K562 (cell line): ENCODE data around the gene NKD1. TPM values are rescaled to one million over a fixed set of nuclear protein-coding genes. Genes with fewer than 3 reads are reported as not detected.

Experiments used
- ATAC-seq: fragments of 200-7000 bp; cut with Tn5 transposase; 3 replicates; pipeline ENCODE4 v1.9.1; 2020; ENCODE audit warnings: moderate library complexity
- BruUV-seq: library from RNA; stranded (reverse); fragments of 400-500 nt; replicated peaks from 2 replicates; lab custom pipeline; 2021; lab: Mats Ljungman, UMichigan
- CTCF ChIA-PET: fragments of 300-600 bp; formaldehyde crosslinking; extraction: SDS; loops from one replicate; lab custom pipeline; 2021; ENCODE audit warnings: low intra/inter-chr PET ratio; lab: Yijun Ruan, JAX
- POLR2A ChIA-PET: fragments of 300-600, 350-650 bp; sonication (Branson Sonifier 250); formaldehyde crosslinking; extraction: SDS; loops from one replicate; lab custom pipeline; 2021; ENCODE audit warnings: antibody characterized with exemption, inconsistent platforms; lab: Yijun Ruan, JAX
- DNase-seq, 4 experiments: peaks; one replicate each; pipeline versions ENCODE4 v3.0.0 to v3.0.0-alpha.2; 2011 to 2018; ENCODE audit warnings: low spot score in 3 of 4, mixed read lengths in 3 of 4; ENCODE audit errors: extremely low read depth in 1 of 4
- FAIRE-seq: peaks from 2 replicates; lab custom pipeline; 2011; peaks lifted over from hg19 to GRCh38; lab: Jason Lieb, UNC
- H2AFZ ChIP-seq: 2 replicates; pipeline ENCODE4 v1.6.0; 2011; ENCODE audit warnings: low read depth, low read length, control low read depth, inconsistent platforms
- H3K27ac ChIP-seq: fragments of 200-600 bp; 3 replicates; pipeline ENCODE4 v1.8.0; 2011; ENCODE audit warnings: low read depth, mild to moderate bottlenecking, control low read depth, inconsistent platforms, low read length, moderate library complexity, mixed read lengths; ENCODE audit errors: extremely low read depth
- H3K27me3 ChIP-seq, 2 experiments: fragments of 300-600 bp in 1 of 2; 2 replicates in 1 of 2; 3 replicates in 1 of 2; pipeline versions ENCODE4 v1.6.0 to v1.8.0; 2011; ENCODE audit warnings: inconsistent platforms in 2 of 2, low read length in 2 of 2, mild to moderate bottlenecking in 1 of 2, mixed read lengths in 1 of 2, moderate library complexity in 1 of 2; ENCODE audit not compliant: control insufficient read depth in 2 of 2, insufficient read depth in 2 of 2
- H3K36me3 ChIP-seq: fragments of 300-600 bp; 3 replicates; pipeline ENCODE4 v1.8.0; 2011; ENCODE audit warnings: mild to moderate bottlenecking, low read length, inconsistent platforms; ENCODE audit not compliant: control insufficient read depth, insufficient read depth
- H3K4me1 ChIP-seq, 2 experiments: fragments of 200-600 bp in 1 of 2; replicated peaks in 1 of 2; 2 replicates in 1 of 2; 3 replicates in 1 of 2; pipeline versions ENCODE4 v1.5.1 to v1.8.0; 2011; ENCODE audit warnings: inconsistent platforms in 2 of 2, low read length in 2 of 2, mild to moderate bottlenecking in 1 of 2, mixed read lengths in 1 of 2, moderate library complexity in 1 of 2; ENCODE audit not compliant: control insufficient read depth in 2 of 2, insufficient read depth in 2 of 2
- H3K4me2 ChIP-seq: 2 replicates; pipeline ENCODE4 v1.6.1; 2011; ENCODE audit warnings: low read length, control low read depth, inconsistent platforms, mixed read lengths; ENCODE audit not compliant: insufficient read depth
- H3K4me3 ChIP-seq: fragments of 200-600 bp; sonication (generic), shearing (Covaris generic); 2 replicates; pipeline ENCODE4 v1.5.1; 2016; ENCODE audit warnings: control low read depth, inconsistent platforms
- H3K79me2 ChIP-seq: fragments of 200-600 bp; 3 replicates; pipeline ENCODE4 v1.8.0; 2011; ENCODE audit warnings: low read length, inconsistent platforms; ENCODE audit not compliant: control insufficient read depth, insufficient read depth
- H3K9ac ChIP-seq, 2 experiments: 2 replicates each; pipeline versions ENCODE4 v1.6.0 to v1.6.1; 2011; ENCODE audit warnings: low read depth in 2 of 2, low read length in 2 of 2, control low read depth in 1 of 2, inconsistent platforms in 1 of 2, mild to moderate bottlenecking in 1 of 2, mixed read lengths in 1 of 2; ENCODE audit not compliant: insufficient read depth in 1 of 2
- H3K9me1 ChIP-seq: one replicate; pipeline ENCODE4 v1.6.0; 2011; ENCODE audit warnings: inconsistent platforms, mild to moderate bottlenecking, low read length, moderate library complexity; ENCODE audit not compliant: control insufficient read depth, insufficient read depth
- H3K9me3 ChIP-seq: replicated peaks from 2 replicates; pipeline ENCODE4 v1.5.1; 2011; ENCODE audit warnings: low read depth, low read length, inconsistent platforms; ENCODE audit not compliant: control insufficient read depth, insufficient read depth
- H4K20me1 ChIP-seq: replicated peaks from 2 replicates; pipeline ENCODE4 v1.6.1; 2011; ENCODE audit warnings: low read length, inconsistent platforms, mixed read lengths; ENCODE audit not compliant: control insufficient read depth, insufficient read depth
- CBFB ChIP-seq: sonication (generic); formaldehyde crosslinking; IDR thresholded peaks from 2 replicates; pipeline ENCODE4 v1.4.0; 2020; ENCODE audit warnings: mild to moderate bottlenecking, missing genetic modification reagents
- DACH1 ChIP-seq: fragments of 450-650 bp; IDR thresholded peaks from 2 replicates; pipeline ENCODE4 v1.6.1; 2018; ENCODE audit not compliant: partially characterized antibody
- GTF2F1 ChIP-seq: IDR thresholded peaks from 2 replicates; pipeline ENCODE4 v1.6.1; 2011; ENCODE audit warnings: low read depth, low read length, improper control_type of control experiment
- KDM1A ChIP-seq, 2 experiments: fragments of 450-650 bp; IDR thresholded peaks; 2 replicates each; pipeline ENCODE4 v1.6.1; 2016; ENCODE audit warnings: mild to moderate bottlenecking in 2 of 2
- NBN ChIP-seq: fragments of 450-650 bp; IDR thresholded peaks from 2 replicates; pipeline ENCODE4 v1.6.1; 2016; ENCODE audit warnings: low read depth, mild to moderate bottlenecking
- POLR2G ChIP-seq: fragments of 200-400 bp; formaldehyde crosslinking; IDR thresholded peaks from 2 replicates; pipeline ENCODE4 v1.6.1; 2017; ENCODE audit warnings: low read depth, mild to moderate bottlenecking, antibody characterized with exemption, low read length, moderate library complexity
- SRSF3 ChIP-seq: fragments of 200-400 bp; formaldehyde crosslinking; IDR thresholded peaks from 2 replicates; pipeline ENCODE4 v1.6.1; 2016; ENCODE audit warnings: mild to moderate bottlenecking, low read length, moderate library complexity; ENCODE audit not compliant: insufficient read depth
- ZNF197 ChIP-seq: fragments of 200-800 bp; sonication (Bioruptor generic); IDR thresholded peaks from 2 replicates; pipeline ENCODE4 v1.6.1; 2016; ENCODE audit warnings: low read depth, missing genetic modification characterization, missing compliant biosample characterization
- ZNF717 ChIP-seq: fragments of 250-450 bp; sonication (Bioruptor Pico); IDR thresholded peaks from 2 replicates; pipeline ENCODE4 v1.5.0; 2021
- WGBS: fragments of 100-300 bp; shearing (Covaris generic); methylation state at CpG from one replicate; pipeline ENCODE4 v1.1.6; 2016; ENCODE audit warnings: low coverage, mixed read lengths; ENCODE audit not compliant: insufficient coverage; ENCODE audit errors: missing lambda C conversion rate; 5-methylcytosine and 5-hydroxymethylcytosine counted together
- in situ Hi-C: fragments of 300-500 bp; cut with MboI; formaldehyde crosslinking; loops from 4 replicates; pipeline ENCODE4 v1.15.0; 2018; ENCODE audit warnings: inconsistent platforms, mixed read lengths
- intact Hi-C: fragments of 100-400 bp; cut with micrococcal nuclease; formaldehyde crosslinking; loops from 2 replicates; pipeline ENCODE4 v1.14.2; 2022
- polyA plus RNA-seq, 8 experiments: library from polyadenylated mRNA; depleted of rRNA in 4 of 8; stranded (reverse) in 5 of 8; unstranded in 3 of 8; fragments of >200 nt; fragmentation: Nextera tagmentation in 2 of 8; fragmentation: Illumina TruSeq in 1 of 8; extraction: Ambion mirVana in 2 of 8; extraction: Trizol in 1 of 8; gene quantifications; 2 replicates each; pipeline versions ENCODE4 v1.2.1 to v1.2.3, GENCODE V29; 2011 to 2014; ENCODE audit warnings: inconsistent platforms in 1 of 8, missing spikeins in 1 of 8
- total RNA-seq, 7 experiments: library from RNA; depleted of rRNA in 6 of 7; stranded (reverse); fragments of >200 nt in 6 of 7; fragmentation: Illumina TruSeq in 2 of 7; extraction: Trizol in 2 of 7; gene quantifications; 2 replicates each; pipeline versions ENCODE4 v1.2.1 to v1.2.3, GENCODE V29; 2011 to 2021; ENCODE audit warnings: low replicate concordance in 1 of 7
- TF ChIP-seq, protein P1 (sequence below): sonication (generic); formaldehyde crosslinking; IDR thresholded peaks from 2 replicates; pipeline ENCODE4 v1.8.0; 2023; ENCODE audit warnings: mild to moderate bottlenecking, missing genetic modification reagents
- TF ChIP-seq, protein P2 (sequence below): fragments of 450-650 bp; IDR thresholded peaks from 2 replicates; pipeline ENCODE4 v1.6.1; 2017; ENCODE audit warnings: antibody characterized with exemption
- TF ChIP-seq, protein P3 (sequence below): fragments of 250-450 bp; sonication (Bioruptor Pico); IDR thresholded peaks from 2 replicates; pipeline ENCODE4 v1.8.0; 2022; ENCODE audit warnings: moderate library complexity, mild to moderate bottlenecking, inconsistent platforms
- TF ChIP-seq, protein P4 (sequence below): sonication (generic); formaldehyde crosslinking; IDR thresholded peaks from 2 replicates; pipeline ENCODE4 v1.4.0; 2020; ENCODE audit warnings: mild to moderate bottlenecking, missing genetic modification reagents

NKD1 gene
- total and polyA plus RNA-seq, 9 of the 15 experiments (the other 6 are each of a cell fraction or from before 2014, with no cell fraction given), result under 0.01 to 0.24 (median 0.04) TPM; not detected in 2

DNA sequence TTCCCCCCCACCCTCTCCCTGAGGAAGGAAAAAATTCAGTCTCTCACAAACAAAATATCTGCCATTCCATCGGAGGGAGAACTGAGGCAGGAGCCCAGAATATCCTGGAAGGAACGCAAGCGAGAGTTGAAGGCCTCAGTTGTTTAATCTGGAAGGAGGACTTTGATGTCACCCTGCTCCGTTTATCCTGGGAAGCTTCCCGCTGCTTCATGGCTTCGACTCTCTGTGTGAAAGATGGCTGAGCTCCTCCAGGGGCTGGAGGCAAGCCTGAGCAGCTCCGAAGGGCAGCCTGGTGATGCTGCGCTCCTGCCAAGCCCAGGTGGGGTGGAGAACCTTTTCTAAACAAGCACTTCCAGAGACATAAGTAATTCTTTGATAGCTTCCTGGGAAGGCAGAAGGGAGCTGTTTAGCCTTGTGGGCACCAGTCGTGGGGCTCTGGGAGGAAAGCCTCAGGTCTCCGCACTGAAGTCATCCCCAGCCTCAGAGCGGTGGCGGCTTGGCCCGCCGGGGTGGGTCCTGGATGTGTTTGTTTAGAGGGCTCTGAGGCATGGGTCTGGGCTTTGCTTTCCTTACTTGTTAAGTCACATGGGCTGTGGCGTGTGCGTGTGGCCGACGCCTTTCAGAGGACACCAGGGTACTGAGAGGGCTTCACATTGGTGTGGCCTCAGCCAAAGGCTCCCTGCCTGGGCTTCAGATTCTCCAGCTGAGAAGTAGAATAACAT lies 7.9 kb downstream of the NKD1 start:
- Histone ChIP-seq H3K4me1 (no peaks in the 10 kb centered on the region), H4K20me1 (no peaks in the 10 kb centered on the region; the same call in 1 of the 2 replicates), H3K9me3 (no peaks in the 10 kb centered on the region), H2AFZ (no peak overlapping the region), H3K9me1 (no peaks in the 10 kb centered on the region), H3K4me2 (no peak overlapping the region), H3K4me3 (no peak overlapping the region), H3K36me3 (no peaks in the 10 kb centered on the region), H3K9ac (no peak overlapping the region), H3K27ac (no peak overlapping the region), H3K79me2 (no peaks in the 10 kb centered on the region), H3K27me3 (peaks cover 3 to 36% of the 10 kb centered on the region in 2 experiments; a peak in 3 of 5 replicates)
- DNase-seq (no peak), FAIRE-seq (no peak), ATAC-seq (no peak)
- ChIA-PET POLR2A (no interaction called here), CTCF (no interaction called here)
- in situ Hi-C loops (no loop called here), intact Hi-C loops (no loop called here)
- no TSS peak for BruUV-seq
- TF ChIP-seq ZNF197 (CRISPR knock-in tag), result no peak
- TF ChIP-seq GTF2F1, result no peak
- TF ChIP-seq, protein P1, sequence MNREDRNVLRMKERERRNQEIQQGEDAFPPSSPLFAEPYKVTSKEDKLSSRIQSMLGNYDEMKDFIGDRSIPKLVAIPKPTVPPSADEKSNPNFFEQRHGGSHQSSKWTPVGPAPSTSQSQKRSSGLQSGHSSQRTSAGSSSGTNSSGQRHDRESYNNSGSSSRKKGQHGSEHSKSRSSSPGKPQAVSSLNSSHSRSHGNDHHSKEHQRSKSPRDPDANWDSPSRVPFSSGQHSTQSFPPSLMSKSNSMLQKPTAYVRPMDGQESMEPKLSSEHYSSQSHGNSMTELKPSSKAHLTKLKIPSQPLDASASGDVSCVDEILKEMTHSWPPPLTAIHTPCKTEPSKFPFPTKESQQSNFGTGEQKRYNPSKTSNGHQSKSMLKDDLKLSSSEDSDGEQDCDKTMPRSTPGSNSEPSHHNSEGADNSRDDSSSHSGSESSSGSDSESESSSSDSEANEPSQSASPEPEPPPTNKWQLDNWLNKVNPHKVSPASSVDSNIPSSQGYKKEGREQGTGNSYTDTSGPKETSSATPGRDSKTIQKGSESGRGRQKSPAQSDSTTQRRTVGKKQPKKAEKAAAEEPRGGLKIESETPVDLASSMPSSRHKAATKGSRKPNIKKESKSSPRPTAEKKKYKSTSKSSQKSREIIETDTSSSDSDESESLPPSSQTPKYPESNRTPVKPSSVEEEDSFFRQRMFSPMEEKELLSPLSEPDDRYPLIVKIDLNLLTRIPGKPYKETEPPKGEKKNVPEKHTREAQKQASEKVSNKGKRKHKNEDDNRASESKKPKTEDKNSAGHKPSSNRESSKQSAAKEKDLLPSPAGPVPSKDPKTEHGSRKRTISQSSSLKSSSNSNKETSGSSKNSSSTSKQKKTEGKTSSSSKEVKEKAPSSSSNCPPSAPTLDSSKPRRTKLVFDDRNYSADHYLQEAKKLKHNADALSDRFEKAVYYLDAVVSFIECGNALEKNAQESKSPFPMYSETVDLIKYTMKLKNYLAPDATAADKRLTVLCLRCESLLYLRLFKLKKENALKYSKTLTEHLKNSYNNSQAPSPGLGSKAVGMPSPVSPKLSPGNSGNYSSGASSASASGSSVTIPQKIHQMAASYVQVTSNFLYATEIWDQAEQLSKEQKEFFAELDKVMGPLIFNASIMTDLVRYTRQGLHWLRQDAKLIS (CRISPR knock-in tag), result no peak
- no peak for TF ChIP-seq KDM1A (IDR thresholded peaks at IDR 0.05)
- no peak for TF ChIP-seq ZNF717 (CRISPR knock-in tag)
- no peak for TF ChIP-seq NBN
- TF ChIP-seq, protein P2, sequence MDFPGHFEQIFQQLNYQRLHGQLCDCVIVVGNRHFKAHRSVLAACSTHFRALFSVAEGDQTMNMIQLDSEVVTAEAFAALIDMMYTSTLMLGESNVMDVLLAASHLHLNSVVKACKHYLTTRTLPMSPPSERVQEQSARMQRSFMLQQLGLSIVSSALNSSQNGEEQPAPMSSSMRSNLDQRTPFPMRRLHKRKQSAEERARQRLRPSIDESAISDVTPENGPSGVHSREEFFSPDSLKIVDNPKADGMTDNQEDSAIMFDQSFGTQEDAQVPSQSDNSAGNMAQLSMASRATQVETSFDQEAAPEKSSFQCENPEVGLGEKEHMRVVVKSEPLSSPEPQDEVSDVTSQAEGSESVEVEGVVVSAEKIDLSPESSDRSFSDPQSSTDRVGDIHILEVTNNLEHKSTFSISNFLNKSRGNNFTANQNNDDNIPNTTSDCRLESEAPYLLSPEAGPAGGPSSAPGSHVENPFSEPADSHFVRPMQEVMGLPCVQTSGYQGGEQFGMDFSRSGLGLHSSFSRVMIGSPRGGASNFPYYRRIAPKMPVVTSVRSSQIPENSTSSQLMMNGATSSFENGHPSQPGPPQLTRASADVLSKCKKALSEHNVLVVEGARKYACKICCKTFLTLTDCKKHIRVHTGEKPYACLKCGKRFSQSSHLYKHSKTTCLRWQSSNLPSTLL, result no peak
- no peak for TF ChIP-seq DACH1
- TF ChIP-seq POLR2G, result no peak
- TF ChIP-seq, protein P3, sequence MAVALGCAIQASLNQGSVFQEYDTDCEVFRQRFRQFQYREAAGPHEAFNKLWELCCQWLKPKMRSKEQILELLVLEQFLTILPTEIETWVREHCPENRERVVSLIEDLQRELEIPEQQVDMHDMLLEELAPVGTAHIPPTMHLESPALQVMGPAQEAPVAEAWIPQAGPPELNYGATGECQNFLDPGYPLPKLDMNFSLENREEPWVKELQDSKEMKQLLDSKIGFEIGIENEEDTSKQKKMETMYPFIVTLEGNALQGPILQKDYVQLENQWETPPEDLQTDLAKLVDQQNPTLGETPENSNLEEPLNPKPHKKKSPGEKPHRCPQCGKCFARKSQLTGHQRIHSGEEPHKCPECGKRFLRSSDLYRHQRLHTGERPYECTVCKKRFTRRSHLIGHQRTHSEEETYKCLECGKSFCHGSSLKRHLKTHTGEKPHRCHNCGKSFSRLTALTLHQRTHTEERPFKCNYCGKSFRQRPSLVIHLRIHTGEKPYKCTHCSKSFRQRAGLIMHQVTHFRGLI, result no peak
- TF ChIP-seq, protein P4, sequence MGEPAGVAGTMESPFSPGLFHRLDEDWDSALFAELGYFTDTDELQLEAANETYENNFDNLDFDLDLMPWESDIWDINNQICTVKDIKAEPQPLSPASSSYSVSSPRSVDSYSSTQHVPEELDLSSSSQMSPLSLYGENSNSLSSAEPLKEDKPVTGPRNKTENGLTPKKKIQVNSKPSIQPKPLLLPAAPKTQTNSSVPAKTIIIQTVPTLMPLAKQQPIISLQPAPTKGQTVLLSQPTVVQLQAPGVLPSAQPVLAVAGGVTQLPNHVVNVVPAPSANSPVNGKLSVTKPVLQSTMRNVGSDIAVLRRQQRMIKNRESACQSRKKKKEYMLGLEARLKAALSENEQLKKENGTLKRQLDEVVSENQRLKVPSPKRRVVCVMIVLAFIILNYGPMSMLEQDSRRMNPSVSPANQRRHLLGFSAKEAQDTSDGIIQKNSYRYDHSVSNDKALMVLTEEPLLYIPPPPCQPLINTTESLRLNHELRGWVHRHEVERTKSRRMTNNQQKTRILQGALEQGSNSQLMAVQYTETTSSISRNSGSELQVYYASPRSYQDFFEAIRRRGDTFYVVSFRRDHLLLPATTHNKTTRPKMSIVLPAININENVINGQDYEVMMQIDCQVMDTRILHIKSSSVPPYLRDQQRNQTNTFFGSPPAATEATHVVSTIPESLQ (CRISPR knock-in tag), result no peak
- no peak for TF ChIP-seq CBFB
- TF ChIP-seq SRSF3, result no peak
- WGBS, result 1% methylated on average over 17 of the region's 18 CpGs
